NCI-H187 treated with DMSO at 0.1 percent for 48 hours (cell line): Measurements from ENCODE around the gene LPP.
A peak's percentile ranks its signal among the peaks of the same experiment; 100 is the strongest.
"Not testable (repeated sequence)": the region's sequence is repeated elsewhere in the genome, so short reads cannot be mapped to it uniquely, and the experiment has no call there.

Source experiments
- DNase-seq: peaks from one replicate; lab custom pipeline; 2025; lab: John Stamatoyannopoulos, UW

LPP gene

DNA sequence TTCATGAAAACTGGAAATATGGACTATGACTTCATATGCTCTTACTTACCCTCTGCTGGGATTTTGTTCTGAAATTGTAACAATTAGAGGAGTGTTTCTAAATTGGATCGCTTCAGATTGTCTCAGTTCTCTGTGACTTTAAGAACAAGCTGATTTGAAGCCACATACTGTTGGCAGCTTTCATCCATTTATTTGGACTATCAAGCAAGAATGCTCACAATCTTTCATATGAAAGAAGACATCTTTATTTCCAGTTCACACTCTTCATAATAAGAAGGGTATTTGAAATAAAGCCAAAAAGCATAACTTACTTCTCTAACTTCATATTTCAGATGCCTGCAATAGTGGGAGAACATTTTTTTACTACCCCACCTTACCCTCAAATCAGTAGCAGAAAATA, 526.2 kb downstream of the LPP start:
- DNase-seq = no peak

- DNase-seq = no peak
These were observed 526.6 kb downstream of the LPP start for GRCh38 chr3:188680605-188681004.

- DNase-seq = no peak
These were observed 528.4 kb downstream of the LPP start for GRCh38 chr3:188682316-188682715.

- DNase-seq = no peak
These were observed 529.1 kb downstream of the LPP start for GRCh38 chr3:188683032-188683521.

DNA sequence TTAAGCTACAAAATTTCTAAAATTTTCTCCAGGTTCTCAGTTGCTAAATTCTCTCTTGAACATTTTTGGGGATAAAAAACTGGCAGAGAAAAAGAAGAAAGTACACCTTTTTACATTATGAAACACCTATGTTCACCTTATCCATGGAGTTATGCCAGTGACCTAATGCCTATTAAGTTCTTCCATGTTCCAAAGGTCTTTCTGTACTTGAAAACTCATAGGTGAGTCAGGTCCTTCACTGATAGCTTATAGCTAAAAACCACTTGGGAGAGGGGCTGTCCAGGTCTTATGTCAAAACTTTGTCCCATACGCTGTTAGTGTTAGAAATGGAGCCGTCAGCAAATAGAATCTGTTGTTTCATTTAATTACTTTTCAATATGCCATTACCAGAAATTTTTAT, 530.3 kb downstream of the LPP start:
- no peak for DNase-seq

- DNase-seq = no peak
These were observed 531.8 kb downstream of the LPP start for GRCh38 chr3:188685789-188686188.

GRCh38 chr3:188686324-188686723, 532.4 kb downstream of the LPP start:
- DNase-seq = no peak

DNA sequence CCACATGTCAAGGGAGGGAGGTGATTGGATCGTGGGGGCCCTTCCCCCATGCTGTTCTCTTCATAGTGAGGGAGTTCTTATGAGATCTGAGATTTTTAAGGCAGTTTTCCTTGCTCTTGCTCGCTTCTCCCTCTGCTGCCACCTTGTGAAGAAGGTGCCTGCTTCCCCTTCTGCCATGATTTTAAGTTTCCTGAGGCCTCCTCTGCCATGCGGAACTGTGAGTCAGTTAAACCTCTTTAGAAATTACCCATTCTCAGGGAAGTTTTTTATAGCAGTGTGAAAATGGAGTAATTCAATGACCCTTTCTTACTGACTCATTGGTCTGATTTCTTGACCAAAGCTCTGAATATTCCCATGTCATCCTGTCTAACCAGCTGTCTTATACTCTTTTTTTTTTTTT, 533.4 kb downstream of the LPP start:
- no peak for DNase-seq

- DNase-seq = no peak
These were observed 535.2 kb downstream of the LPP start for GRCh38 chr3:188689101-188689574.

GRCh38 chr3:188690064-188690463, 536.1 kb downstream of the LPP start:
- DNase-seq = no peak

DNA sequence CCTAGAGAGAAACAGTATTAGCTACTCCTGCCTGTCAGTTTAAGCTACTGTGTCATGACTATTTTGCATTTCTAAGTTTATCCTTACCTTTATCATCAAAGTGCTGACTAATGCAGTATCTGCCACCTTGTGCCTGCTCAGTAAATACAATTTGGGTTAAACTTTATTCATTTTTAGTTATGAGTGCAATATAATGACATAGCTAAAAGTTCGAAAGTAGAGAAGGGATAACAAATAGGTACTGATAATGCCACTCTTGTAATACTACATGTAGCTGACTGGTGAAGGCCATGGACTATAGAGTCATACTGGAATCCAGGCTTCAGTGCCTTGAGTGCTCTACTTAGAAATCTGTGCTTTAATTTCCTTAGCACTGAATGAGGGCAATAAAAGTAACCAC, 537.0 kb downstream of the LPP start:
- no peak for DNase-seq

DNA sequence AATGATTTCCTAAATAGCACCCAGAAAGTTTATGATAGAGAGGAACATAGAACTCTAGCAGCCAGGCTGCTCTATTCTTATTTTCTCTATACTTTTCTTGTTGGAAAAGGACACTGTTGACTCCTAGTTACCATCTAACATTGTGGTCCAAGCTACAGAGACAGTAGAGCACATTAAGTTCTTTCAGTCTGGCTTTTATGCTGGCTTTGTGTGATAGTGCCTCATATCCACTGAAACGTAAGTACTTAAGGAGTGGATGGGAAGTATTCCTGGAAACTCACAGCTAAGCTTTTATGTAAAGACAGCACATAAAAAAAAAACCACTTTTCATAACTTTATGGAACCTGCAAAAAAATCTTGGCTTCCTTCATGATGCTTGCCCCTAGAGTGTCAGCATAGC, 537.7 kb downstream of the LPP start:
- DNase-seq = no peak

GRCh38 chr3:188692700-188693099, 538.7 kb downstream of the LPP start:
- no peak for DNase-seq

GRCh38 chr3:188693435-188693834, 539.5 kb downstream of the LPP start:
- DNase-seq = no peak

- DNase-seq = no peak
These were observed 541.3 kb downstream of the LPP start for GRCh38 chr3:188695241-188695640.

GRCh38 chr3:188697127-188697526, 543.2 kb downstream of the LPP start:
- no peak for DNase-seq

DNA sequence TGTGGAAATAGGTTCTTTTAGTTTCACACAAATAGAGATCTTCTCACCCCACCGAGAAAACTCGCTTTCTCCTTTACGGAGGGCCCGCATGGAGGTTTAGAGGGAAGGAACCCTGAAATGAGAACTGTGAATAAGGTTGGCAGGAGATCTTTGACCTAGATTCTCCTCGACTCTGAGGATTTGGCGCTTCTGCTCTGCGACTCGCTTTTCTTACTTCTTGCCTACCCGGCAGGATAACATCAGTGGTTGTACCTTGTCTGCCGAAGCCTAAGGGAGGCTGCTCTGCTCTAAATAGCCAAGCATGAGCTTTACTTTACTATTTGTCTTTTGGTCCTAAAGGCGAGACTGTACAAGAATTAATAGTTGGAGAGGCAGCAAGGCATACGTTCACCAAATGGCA, 544.5 kb downstream of the LPP start:
- no peak for DNase-seq

- no peak for DNase-seq
These were observed 546.5 kb downstream of the LPP start for GRCh38 chr3:188700501-188700900.

DNA sequence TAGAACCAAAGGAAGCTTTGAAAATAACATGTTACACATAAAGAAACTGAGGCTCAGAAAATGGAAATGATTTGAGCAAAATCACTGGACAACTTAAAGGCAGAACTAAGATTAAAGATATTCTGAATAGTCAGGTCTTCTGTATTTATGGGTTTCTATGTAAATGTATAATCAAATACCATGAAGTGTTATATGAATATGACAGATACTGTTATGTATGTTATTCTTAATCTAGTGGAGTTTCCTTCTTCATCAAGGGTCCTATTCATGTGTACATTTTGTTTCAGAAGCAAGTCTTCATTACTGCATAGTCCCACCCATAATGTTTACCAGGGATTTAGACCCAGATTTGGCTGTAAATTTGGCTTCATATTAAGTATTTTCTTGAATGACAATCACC, 547.0 kb downstream of the LPP start:
- no peak for DNase-seq

- DNase-seq = no peak
These were observed 547.6 kb downstream of the LPP start for GRCh38 chr3:188701485-188701969.

GRCh38 chr3:188702028-188702427, 548.1 kb downstream of the LPP start:
- DNase-seq = not testable (repeated sequence)

DNA sequence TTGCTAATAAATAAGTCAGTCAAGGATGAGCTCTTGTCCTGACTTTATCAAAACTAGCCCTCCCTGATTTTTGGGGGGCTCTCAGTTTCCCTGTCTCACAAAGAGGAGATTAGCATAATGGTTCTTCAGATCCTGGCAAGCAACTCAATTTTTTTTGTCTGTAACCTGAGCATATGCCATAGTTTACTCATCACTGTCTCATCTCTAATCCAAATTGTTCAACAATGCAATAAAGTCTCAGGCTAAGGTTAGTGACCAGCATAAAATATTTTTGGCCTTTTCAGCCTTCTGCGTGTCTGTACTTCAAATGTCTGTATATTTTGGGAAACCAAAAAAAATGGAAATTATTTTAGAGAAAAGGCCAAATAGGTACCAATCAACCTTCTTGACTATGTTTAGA, 552.2 kb downstream of the LPP start:
- DNase-seq = no peak

DNA sequence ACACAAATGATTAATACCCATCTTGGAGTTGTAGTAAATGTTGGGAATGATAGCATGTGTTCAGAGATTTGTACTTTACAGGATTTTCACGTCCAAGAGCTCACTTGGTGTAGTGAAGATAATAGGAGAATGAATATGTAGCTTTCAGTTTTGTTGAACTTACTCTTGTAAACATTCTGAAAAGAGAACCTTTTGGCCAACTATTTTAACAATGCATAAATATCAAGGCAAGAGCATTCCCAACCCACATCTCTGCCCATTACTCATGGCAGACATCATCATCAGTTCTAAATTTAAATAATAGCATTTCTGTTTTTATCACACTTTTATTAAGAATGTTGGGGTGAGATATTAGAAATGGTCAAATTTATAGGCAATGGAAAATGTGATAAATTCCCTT, 552.6 kb downstream of the LPP start:
- no peak for DNase-seq

DNA sequence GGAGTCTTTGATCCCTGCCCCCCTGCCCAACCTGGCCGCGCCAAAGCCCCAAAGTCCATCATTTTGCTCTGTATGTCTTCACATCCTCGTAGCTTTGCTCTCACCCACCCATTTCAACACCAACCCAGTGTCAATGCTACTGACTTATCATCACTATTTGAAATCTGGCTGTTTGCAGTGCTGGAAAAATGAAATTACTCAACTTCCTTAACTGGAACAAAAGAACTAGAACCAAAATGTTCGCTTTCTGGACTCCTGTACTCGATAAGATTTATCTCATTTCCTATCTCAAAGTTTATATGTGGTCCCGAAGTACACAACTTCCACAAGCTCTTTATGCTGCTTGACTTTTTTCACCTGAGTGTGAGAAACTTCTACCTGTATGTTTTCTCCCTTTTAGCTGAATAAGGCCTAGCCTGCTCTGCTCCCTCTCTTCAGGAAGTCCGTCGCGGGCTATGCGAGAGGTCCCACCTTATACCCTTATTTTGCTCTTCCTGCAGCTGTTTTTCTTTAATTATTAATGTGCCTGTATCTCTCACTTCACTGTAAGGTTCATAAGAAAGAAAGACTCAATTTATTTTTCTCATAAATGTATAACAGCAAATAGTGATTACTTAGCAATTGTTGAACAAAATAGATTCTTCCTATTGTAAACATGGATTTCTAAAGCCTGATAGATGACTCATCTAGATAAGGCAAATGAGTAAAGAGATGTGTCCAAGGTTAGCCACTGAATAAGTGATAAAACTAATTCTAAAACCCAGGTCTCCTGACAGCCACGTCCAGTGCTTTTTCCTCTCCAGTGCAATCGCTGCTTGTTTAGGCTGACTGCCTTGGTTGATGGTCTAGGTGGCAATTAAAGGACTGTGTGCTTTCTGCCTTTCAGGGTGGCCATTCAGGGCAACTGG, 553.7 kb downstream of the LPP start:
- peak; percentile 1 for DNase-seq
